ENCODE measurements around the gene TATDN3. TPM values are rescaled to one million over a fixed set of nuclear protein-coding genes. Genes with fewer than 3 reads are reported as not detected.

The TATDN3 gene
- total and polyA plus RNA-seq, 2 of the 4 experiments (the other 2 are of a cell fraction) = 4.9 to 12.0 TPM

DNA sequence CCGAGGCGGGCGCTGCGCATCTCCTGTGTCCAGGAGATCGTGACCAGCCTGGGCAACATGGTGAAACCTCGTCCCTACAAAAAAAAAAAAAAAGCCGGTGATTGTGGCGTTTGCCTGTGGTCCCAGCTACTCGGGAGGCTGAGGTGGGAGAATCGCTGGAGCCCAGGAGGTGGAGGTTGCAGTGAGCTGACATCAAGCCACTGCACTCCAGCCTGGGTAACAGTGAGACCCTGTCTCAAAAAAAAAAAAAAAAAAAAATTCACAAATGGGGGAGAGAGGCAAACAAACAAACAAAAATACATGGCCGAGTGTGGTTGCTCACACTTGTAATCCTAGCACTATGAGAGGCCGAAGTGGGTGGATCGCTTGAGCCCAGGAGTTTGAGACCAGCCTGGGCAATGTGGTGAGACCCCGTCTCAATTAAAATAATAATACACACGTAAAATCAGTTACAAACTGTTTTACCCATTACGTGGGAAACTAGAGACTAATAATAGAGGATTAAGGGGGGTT is 758 bp downstream of the TATDN3 start:
- H3K9me1 ChIP-seq (ENCODE audit: insufficient read depth, low read length) = no peaks in the 10 kb centered on the region
- H2BK15ac ChIP-seq (ENCODE audit: low read depth, low read length) = no peak overlapping the region
- H3K4ac ChIP-seq (ENCODE audit: low read depth, low read length) = 0 out of 2 replicates have a peak overlapping the region, but pooled peaks have one; percentile 80
- peak overlapping the region; percentile 80 for H3K4me2 ChIP-seq (ENCODE audit: low read depth, low read length)
- CTCF ChIA-PET = no interaction called here
- no peaks in the 10 kb centered on the region for H3K9me3 ChIP-seq (ENCODE audit: control insufficient read depth, insufficient read depth, low read length)
- DNase-seq (no peak), ATAC-seq (ENCODE audit: low read depth) (no peak)
- H3K27ac ChIP-seq (ENCODE audit: insufficient read depth, low read length) = peak overlapping the region; percentile 88
- H2BK20ac ChIP-seq (ENCODE audit: low read depth, low read length) = no peak overlapping the region
- H2AK5ac ChIP-seq (ENCODE audit: low read depth, low read length) = no peak overlapping the region
- H2AFZ ChIP-seq (replicated peaks; ENCODE audit: low read length, poor library complexity) = peak overlapping the region; percentile 95
- peak overlapping the region; percentile 83; the same call in 1 of the 2 replicates for H4K5ac ChIP-seq (ENCODE audit: low read depth, low read length)
- POLR2A ChIA-PET (ENCODE audit: unreplicated experiment) = interaction anchor here (0.6 kb wide), 1 partner anchor 151 kb away, joined by 4 read pairs; no protein-coding TSS in a partner anchor
- H4K91ac ChIP-seq (ENCODE audit: insufficient read depth, low read depth, low read length) = no peak overlapping the region
- TF ChIP-seq RAD21 (IDR thresholded peaks at IDR 0.05; ENCODE audit: low read length) = no peak
- TF ChIP-seq BHLHE40 (IDR thresholded peaks at IDR 0.05; ENCODE audit: low read depth, low read length) = no peak
- TF ChIP-seq, protein P1, sequence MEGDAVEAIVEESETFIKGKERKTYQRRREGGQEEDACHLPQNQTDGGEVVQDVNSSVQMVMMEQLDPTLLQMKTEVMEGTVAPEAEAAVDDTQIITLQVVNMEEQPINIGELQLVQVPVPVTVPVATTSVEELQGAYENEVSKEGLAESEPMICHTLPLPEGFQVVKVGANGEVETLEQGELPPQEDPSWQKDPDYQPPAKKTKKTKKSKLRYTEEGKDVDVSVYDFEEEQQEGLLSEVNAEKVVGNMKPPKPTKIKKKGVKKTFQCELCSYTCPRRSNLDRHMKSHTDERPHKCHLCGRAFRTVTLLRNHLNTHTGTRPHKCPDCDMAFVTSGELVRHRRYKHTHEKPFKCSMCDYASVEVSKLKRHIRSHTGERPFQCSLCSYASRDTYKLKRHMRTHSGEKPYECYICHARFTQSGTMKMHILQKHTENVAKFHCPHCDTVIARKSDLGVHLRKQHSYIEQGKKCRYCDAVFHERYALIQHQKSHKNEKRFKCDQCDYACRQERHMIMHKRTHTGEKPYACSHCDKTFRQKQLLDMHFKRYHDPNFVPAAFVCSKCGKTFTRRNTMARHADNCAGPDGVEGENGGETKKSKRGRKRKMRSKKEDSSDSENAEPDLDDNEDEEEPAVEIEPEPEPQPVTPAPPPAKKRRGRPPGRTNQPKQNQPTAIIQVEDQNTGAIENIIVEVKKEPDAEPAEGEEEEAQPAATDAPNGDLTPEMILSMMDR (conservative IDR thresholded peaks at IDR 0.05; ENCODE audit: low read depth, low read length) = no peak
- no peak for TF ChIP-seq NFE2L2 (IDR thresholded peaks at IDR 0.05; ENCODE audit: low read depth, low read length)
- TF ChIP-seq CEBPB (IDR thresholded peaks at IDR 0.05; ENCODE audit: low read depth, low read length) = no peak
- no peak for TF ChIP-seq CHD1 (IDR thresholded peaks at IDR 0.05; ENCODE audit: low read depth, low read length)
- no peak for TF ChIP-seq POLR2A (IDR thresholded peaks at IDR 0.05; ENCODE audit: low read depth, low read length)
- no peak for TF ChIP-seq RCOR1 (IDR thresholded peaks at IDR 0.05; ENCODE audit: insufficient replicate concordance, low read length)
- TF ChIP-seq, protein P2, sequence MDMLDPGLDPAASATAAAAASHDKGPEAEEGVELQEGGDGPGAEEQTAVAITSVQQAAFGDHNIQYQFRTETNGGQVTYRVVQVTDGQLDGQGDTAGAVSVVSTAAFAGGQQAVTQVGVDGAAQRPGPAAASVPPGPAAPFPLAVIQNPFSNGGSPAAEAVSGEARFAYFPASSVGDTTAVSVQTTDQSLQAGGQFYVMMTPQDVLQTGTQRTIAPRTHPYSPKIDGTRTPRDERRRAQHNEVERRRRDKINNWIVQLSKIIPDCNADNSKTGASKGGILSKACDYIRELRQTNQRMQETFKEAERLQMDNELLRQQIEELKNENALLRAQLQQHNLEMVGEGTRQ (IDR thresholded peaks at IDR 0.05; ENCODE audit: low read depth, low read length) = no peak
- no peak for TF ChIP-seq MAFK (IDR thresholded peaks at IDR 0.05; ENCODE audit: low read depth, low read length)
- no peak for TF ChIP-seq RFX5 (IDR thresholded peaks at IDR 0.05; ENCODE audit: low read depth, low read length)
- TF ChIP-seq MXI1 (IDR thresholded peaks at IDR 0.05; ENCODE audit: borderline replicate concordance, low read depth, low read length) = no peak
- TF ChIP-seq FOS (IDR thresholded peaks at IDR 0.05; ENCODE audit: low read depth, low read length) = no peak
- TF ChIP-seq, protein P3, sequence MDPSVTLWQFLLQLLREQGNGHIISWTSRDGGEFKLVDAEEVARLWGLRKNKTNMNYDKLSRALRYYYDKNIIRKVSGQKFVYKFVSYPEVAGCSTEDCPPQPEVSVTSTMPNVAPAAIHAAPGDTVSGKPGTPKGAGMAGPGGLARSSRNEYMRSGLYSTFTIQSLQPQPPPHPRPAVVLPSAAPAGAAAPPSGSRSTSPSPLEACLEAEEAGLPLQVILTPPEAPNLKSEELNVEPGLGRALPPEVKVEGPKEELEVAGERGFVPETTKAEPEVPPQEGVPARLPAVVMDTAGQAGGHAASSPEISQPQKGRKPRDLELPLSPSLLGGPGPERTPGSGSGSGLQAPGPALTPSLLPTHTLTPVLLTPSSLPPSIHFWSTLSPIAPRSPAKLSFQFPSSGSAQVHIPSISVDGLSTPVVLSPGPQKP (IDR thresholded peaks at IDR 0.05; ENCODE audit: borderline replicate concordance, low read depth, low read length) = no peak
- peak overlapping the region; percentile 48 for H2AK9ac ChIP-seq (replicated peaks; ENCODE audit: low read depth, low read length, poor library complexity)
- WGBS, 2 experiments (ENCODE audit: extremely low coverage in 2 of 2, insufficient read length in 1 of 2) = 60% methylated on average over 1 of the region's 16 CpGs; no CpG with 5 or more reads in 1 of the 2 experiments
- no TSS peak for BruUV-seq (replicated peaks)
- no peak overlapping the region for H3K18ac ChIP-seq (ENCODE audit: low read depth, low read length)
- no peak overlapping the region for H3K23ac ChIP-seq (ENCODE audit: low read depth, low read length)
- in situ Hi-C loops (cut with MboI; ENCODE audit: low sequenced_read_pairs) = no loop called here
- H2BK5ac ChIP-seq (ENCODE audit: low read depth, low read length, poor library complexity, severe bottlenecking) = peak overlapping the region; percentile 82
- intact Hi-C loops (cut with micrococcal nuclease) = no loop called here
- H3K14ac ChIP-seq (replicated peaks; ENCODE audit: low read depth, low read length) = peak overlapping the region; percentile 89
- H3K36me3 ChIP-seq (ENCODE audit: control insufficient read depth, insufficient read depth, low read length) = 0 out of 2 replicates have a peak, but pooled peaks cover 4% of the 10 kb centered on the region
- 0 out of 2 replicates have a peak, but pooled peaks cover 4% of the 10 kb centered on the region for H3K4me1 ChIP-seq (ENCODE audit: control insufficient read depth, insufficient read depth, low read length)
- H4K20me1 ChIP-seq (ENCODE audit: insufficient read depth, low read length) = no peaks in the 10 kb centered on the region
- dilution Hi-C loops (cut with HindIII; ENCODE audit: low sequenced_read_pairs, unreplicated experiment) = no loop called here
- H3K4me3 ChIP-seq (ENCODE audit: insufficient read depth, low read depth, low read length) = peak overlapping the region; percentile 87
- peak overlapping the region; percentile 82 for H3K56ac ChIP-seq (ENCODE audit: extremely low read depth, insufficient read depth, low read length)
- H3K27me3 ChIP-seq (ENCODE audit: control insufficient read depth, insufficient read depth, low read length) = no peaks in the 10 kb centered on the region
- H3K9ac ChIP-seq (ENCODE audit: low read depth, low read length) = peak overlapping the region; percentile 92
- peaks cover 12 to 20% of the 10 kb centered on the region in 2 experiments for H3K79me1 ChIP-seq (ENCODE audit: low read depth in 1 of 2, low read length in 2 of 2)
- peak overlapping the region; percentile 91 to 93 for H4K8ac ChIP-seq (ENCODE audit: low read depth in 2 of 2, low read length in 2 of 2)
- H2BK120ac ChIP-seq (ENCODE audit: low read depth, low read length) = 0 out of 2 replicates have a peak overlapping the region, but pooled peaks have one; percentile 54

All from IMR-90 (cell line).